Measurements from ENCODE around the gene IZUMO3.
"Not testable (repeated sequence)": the region's sequence is repeated elsewhere in the genome, so short reads cannot be mapped to it uniquely, and the experiment has no call there.

The IZUMO3 gene

GRCh38 chr9:24545847-24546522 lies at the start of gene IZUMO3:
IZUMO3 (minus strand) TSS chr9:24545897; CDS start chr9:24545649, 248 bp downstream.
- intact Hi-C loops (cut with DNase I; ENCODE audit: low total_unique reads): no loop called here
- no peaks in the 10 kb centered on the region for H3K9me3 ChIP-seq
- H3K36me3 ChIP-seq: no peaks in the 10 kb centered on the region
- no peak for TF ChIP-seq CTCF (IDR thresholded peaks at IDR 0.05)
- H3K4me3 ChIP-seq: no peak within 1 kb of the TSS
- no peaks in the 10 kb centered on the region for H3K27me3 ChIP-seq
- H3K4me1 ChIP-seq: no peaks in the 10 kb centered on the region
- DNase-seq: no peak
- no peak within 1 kb of the TSS for H3K27ac ChIP-seq

DNA sequence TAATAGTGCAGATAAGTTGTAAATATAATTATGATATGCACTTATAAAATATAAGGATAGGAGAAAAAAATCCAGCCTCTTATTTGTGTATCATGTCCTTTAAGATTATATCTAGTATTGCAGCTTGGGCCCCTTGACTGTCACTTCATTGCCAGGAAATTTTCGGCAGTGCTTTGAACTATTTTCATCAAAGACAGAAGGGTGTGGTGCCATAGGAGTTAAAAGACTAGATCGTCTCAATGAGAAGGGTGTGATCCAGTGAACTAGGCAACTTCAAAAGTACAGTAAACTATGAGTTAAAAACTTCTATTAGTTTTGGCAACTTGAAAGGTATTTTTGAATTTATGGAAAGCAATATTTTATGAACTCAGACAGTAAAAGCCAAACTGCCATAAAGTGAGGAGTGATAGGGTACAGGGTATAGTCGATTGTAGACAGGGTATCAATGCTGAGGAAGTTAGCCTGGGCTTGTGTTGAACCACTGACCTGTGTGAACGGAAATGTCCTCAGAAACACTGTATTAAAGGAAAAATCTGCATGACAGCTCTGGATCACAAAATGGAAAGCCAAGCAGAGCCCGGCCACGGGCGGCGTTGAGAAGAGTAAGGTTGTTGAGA lies 48.6 kb upstream of the IZUMO3 start:
- no peak for DNase-seq
- H3K27ac ChIP-seq: no peak overlapping the region
- no peaks in the 10 kb centered on the region for H3K36me3 ChIP-seq
- intact Hi-C loops (cut with DNase I; ENCODE audit: low total_unique reads): no loop called here
- H3K4me3 ChIP-seq: no peak overlapping the region
- no peaks in the 10 kb centered on the region for H3K4me1 ChIP-seq
- TF ChIP-seq CTCF (IDR thresholded peaks at IDR 0.05): no peak
- no peaks in the 10 kb centered on the region for H3K27me3 ChIP-seq
- no peaks in the 10 kb centered on the region for H3K9me3 ChIP-seq

- peaks cover 0 to 4% (median 0%) of the 10 kb centered on the region in 3 donors for H3K9me3 ChIP-seq
- intact Hi-C loops (cut with DNase I; ENCODE audit: low total_unique reads): no loop called here
- no peak overlapping the region for H3K4me3 ChIP-seq
- no peaks in the 10 kb centered on the region for H3K4me1 ChIP-seq
- no peaks in the 10 kb centered on the region for H3K36me3 ChIP-seq
- H3K27me3 ChIP-seq: no peaks in the 10 kb centered on the region
- DNase-seq: no peak
- H3K27ac ChIP-seq: no peak overlapping the region
- TF ChIP-seq CTCF (IDR thresholded peaks at IDR 0.05): no peak
Observed at GRCh38 chr9:24590432-24590831, 44.7 kb upstream of the IZUMO3 start.

DNA sequence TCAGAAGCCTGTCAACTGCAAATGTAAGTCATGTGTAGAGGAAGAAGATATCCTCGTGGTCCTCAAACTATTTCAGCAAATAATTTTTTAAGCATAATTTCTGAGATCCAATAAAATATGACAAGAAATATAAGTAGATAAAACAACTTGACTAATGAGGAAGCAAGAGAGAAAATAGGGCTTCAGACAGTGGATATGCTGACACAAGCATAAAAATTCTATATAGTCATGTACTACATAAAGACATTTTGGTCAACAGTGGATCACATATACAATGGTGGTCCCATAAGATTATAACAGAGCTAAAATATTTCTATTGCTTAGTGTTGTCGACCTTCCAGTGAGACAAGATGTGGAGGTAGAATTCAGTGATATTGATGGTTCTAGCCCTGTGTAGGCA lies 42.2 kb upstream of the IZUMO3 start:
- Histone ChIP-seq H3K36me3 (no peaks in the 10 kb centered on the region), H3K4me3 (no peak overlapping the region), H3K4me1 (no peaks in the 10 kb centered on the region), H3K9me3 (peaks cover 0 to 6% (median 0%) of the 10 kb centered on the region in 3 donors), H3K27ac (no peak overlapping the region), H3K27me3 (no peaks in the 10 kb centered on the region)
- no peak for DNase-seq
- no peak for TF ChIP-seq CTCF (IDR thresholded peaks at IDR 0.05)
- intact Hi-C loops (cut with DNase I; ENCODE audit: low total_unique reads): no loop called here

GRCh38 chr9:24582146-24583126 lies 36.7 kb upstream of the IZUMO3 start:
- no peak overlapping the region for H3K27ac ChIP-seq
- H3K9me3 ChIP-seq: peaks cover 0 to 6% (median 0%) of the 10 kb centered on the region in 3 donors
- H3K36me3 ChIP-seq: no peaks in the 10 kb centered on the region
- no peak overlapping the region for H3K4me3 ChIP-seq
- intact Hi-C loops (cut with DNase I; ENCODE audit: low total_unique reads): no loop called here
- no peaks in the 10 kb centered on the region for H3K4me1 ChIP-seq
- DNase-seq: no peak
- no peaks in the 10 kb centered on the region for H3K27me3 ChIP-seq
- TF ChIP-seq CTCF (IDR thresholded peaks at IDR 0.05): no peak

GRCh38 chr9:24580005-24580404 lies 34.3 kb upstream of the IZUMO3 start:
- H3K27ac ChIP-seq; H3K36me3 ChIP-seq; DNase-seq; H3K4me1 ChIP-seq; H3K27me3 ChIP-seq; H3K9me3 ChIP-seq; H3K4me3 ChIP-seq; intact Hi-C loops (cut with DNase I; ENCODE audit: low total_unique reads): not testable (repeated sequence)
